ENCODE results near the gene OPHN1. TPM values are rescaled to one million over a fixed set of nuclear protein-coding genes. Genes with fewer than 3 reads are reported as not detected.
"Not testable (repeated sequence)": the region's sequence is repeated elsewhere in the genome, so short reads cannot be mapped to it uniquely, and the experiment has no call there.

Gene OPHN1
- polyA plus RNA-seq, 1 donor = 9.8 TPM

DNA sequence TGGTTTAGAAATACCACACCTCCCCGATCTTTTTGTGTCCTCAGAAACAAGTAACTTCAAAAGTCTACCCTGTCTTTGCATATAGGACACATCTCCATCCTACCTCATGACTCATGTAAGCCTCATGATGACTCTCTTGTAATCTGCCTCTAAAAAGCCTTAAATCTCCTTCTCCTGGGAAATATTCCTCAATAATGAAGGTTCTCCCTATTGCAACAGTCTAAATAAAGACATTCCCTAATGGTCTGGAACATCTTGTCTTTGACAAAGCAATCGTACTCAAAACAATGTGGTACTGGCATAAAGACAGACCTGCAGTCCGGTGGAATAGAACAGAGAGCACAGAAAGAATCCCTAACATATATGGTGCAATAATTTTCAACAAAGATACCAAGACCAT is 257.7 kb downstream of the OPHN1 start:
- DNase-seq = no peak

DNA sequence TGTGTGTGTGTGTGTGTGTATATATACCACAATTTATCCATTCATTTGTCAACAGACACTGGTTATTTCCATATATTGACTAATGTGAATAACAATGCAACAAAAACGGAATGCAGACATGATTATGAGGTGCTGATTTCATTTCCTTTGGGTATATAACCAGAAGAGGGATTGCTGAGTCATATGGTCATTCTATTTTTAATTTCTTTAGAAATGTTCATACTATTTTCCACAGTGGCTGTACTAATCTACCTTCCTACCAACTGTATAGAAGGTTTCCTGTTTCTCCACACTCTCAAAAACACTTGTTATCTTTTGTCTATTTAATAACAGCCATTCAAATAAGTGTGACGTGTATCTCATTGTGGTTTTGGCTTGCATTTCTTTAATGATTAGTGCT is 269.9 kb downstream of the OPHN1 start:
- DNase-seq = no peak

DNA sequence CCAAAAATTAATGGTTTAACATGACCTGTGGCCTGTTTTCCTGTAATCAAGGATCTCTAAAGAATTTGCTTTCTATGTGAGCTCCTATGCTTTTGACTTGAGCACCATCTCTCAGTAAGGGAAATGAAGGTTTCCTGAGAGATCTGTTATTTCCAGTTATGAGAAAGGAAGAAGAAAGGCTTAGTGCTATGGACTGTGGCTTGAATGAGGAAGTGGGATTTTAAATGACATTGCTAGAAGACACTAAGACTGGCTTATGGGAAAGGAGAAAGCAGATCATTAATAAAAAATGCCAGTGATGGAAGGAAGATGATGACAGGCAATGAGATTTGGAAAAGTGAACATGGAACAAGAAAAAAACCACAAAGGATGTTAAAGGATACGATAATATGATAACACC is 285.4 kb downstream of the OPHN1 start:
- DNase-seq = no peak

DNA sequence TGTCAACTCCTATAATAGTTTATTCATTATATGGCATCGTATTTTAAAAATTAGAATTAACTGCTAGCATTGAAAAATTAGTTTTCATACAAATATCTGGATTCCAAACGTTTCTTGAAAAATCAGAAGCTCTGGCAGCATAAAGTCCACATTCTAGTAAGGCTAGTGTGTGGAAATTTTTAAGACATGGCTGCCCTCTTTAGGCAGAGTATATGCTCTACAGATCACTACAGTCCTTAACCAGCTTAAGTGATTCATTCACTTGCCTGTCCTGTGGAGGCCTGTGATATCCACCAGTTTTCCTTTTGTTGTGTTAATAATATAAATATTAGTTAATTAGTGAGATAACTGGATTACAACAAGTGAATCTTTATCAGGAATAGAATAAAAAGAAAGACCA is 287.2 kb downstream of the OPHN1 start:
- DNase-seq = peak; percentile 19

DNA sequence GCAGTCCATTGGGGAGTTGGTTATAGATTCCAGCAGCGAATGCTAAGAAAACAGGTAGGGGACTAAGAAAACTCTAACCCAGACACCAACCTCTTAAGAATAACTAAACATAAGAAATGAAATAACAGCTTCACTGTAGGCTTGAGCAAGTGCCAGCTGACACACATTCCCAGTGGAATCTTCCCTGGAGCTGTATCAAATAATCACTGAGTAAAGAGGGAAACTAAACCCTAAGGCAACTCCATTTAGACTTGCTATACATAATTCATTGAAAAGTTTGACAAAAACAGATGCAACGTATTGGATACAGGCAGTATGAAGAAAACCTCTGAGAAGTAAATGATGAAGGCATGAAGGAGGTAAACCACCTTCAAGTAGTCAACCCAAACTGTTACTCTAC is 293.5 kb downstream of the OPHN1 start:
- no peak for DNase-seq

DNA sequence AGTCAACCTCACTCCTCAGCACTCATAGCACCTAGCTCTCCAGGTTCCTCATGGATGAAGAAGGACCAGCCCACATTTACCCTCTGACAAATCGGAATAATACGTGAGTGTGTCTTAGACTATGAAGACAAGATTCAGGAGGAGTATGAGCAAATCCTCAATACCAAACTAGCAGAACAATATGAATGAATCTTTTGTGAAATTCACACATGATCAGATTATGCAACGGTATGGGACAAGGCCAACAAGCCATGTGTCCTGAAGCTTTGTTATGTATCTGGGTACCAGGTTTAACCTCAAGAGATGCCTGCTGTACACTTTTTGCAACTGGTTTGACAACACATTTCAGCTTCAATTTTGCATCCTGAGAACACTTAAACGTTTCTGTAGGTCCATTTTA is 300.1 kb downstream of the OPHN1 start:
- DNase-seq = no peak

DNA sequence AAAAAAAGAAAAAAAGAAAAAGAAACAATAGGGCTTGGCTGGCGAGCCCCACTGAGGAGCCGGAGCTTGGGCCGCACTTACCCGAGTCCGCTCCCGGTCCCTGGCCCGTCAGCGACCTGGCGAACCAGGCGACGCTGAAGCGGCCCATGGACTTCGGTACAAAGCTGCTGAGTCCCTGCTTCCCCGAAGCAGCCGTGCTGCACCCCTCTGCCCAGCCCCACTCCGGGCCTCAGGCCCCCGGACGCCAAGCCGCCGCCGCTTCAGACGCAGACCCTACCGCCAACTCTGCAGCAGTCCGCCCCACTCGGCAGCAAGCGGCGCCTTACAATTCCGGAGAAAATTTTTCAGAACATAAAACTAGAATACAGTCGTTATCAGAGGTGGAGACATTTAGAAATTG is 300.5 kb downstream of the OPHN1 start:
- DNase-seq = no peak

DNA sequence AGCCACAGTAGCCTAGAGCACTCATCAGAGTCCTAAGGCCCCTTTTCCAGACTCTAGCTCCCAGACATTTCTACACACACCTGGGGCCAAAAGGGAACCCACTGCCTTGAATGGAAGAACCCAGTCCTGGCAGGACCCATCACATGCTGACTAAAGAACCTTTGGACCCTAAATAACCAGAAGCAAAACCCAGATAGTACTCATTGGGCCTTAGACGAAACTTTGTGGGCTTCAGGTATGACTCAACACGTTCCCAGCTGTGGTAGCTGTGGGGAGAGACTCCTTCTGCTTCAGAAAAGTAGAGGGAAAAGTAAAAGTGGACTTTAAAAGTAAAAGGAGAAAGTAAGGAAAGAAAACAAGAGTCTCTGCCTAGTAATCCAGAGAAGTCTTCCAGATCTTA is 311.5 kb downstream of the OPHN1 start:
- DNase-seq = no peak

DNA sequence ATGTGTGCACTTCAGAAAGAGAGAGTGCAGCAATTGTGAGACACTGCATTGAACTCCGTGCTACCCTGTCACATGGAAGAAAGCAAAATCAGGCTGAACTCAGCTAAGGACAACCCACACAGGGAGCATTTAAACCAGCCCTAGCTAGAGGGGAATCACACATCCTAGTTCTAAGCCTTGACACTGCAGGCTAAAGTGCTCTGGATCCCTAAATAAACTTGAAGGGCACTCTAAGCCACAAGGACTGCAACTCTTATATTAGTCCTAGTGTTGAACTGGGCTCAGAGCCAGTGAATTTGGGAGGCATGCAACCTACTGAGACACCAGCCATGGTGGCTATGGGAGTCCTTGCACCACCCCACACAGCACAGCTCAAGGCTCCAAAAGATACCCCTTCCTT is 311.9 kb downstream of the OPHN1 start:
- no peak for DNase-seq

DNA sequence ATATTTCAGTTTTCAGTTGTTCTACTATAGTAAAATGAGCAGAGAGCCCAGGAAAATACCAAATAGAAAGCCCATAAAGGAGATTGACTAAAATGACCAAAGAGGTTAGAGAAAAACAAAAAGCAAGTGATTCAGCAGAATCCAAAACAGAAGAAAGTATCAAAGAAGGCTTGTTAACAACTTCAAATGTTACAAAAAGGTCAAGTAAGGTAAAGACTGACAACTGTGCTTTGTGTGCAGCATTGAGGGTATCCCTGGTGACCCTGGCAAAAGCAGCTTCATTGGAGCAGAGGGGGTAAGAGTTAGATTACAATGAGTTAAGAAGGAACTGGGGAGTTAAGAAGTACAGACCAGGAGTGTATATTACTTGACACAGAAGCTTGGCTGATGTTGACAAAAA is 317.9 kb downstream of the OPHN1 start:
- no peak for DNase-seq

DNA sequence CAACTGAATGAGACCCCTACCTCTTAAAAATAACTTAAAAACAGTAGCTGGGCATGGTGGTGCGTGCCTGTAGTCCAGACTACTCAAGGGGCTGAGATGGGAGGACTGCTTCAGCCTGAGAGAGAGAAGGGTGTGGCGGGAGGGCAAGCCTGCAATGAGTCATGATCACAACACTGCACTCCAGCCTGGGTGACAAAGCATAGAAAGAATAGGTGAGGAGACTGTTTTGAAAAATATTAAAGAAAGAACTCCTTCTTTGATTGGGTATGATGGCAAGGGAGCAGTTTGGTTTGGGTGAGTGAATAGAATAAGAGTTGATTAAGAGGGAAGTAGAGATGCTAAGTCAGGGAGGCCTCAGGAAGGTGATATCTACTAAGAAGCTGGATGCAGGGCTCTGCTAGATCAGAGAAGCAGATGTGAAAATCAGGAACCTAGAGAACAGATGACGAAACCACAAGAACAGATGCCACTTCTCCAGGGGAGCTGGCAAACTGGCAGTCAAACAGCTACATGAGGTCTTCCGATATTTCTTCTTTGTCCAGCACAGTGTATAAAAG is 318.6 kb downstream of the OPHN1 start:
- no peak for DNase-seq

DNA sequence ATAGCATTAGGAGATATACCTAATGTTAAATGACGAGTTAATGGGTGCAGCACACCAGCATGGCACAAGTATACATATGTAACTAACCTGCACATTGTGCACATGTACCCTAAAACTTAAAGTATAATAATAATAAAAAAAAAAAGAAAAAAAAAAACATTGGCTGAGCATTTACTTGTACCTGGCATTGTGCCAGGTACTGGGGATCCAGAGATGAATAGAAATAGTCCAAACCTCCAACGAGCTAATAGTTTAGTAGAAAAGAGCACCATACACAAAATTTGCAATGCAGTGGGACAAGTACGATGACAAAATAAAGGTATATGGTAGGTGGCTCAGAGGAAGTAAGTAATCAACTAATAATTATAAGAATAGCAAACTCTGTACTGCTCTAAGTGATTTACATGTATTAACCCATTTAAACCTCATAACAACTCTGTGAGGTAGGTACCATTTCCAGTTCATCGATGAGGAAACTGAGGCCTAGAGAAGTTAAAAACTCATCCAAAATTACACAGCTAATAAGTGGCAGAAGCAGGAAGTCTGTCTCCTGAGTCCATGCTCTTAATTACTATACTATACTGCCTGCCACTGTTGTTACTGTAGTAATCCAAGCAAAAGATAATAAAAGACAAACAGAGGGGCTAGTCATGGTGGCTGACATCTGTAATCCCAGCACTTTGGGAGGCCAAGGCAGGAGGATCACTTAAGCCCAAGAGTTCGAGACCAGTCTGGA is 319.3 kb downstream of the OPHN1 start:
- no peak for DNase-seq

DNA sequence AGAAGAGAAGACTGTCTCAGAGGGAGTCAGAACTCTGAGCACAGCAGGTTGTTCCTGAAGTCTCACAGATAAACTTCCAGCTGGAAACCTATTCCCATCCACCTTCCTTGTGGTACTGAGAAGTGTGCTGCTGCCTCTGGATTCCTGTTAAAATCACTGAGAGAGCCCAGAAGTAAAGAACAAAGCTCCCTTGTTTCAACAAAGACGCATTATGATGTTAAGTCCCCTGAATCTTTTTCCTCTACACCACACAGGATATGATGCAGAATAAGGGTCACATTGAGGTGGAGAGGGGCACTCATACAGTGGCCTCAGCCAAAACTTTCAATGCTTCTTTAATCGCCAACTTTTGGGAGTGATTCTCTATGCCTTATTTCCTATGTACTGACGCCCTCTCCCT is 321.0 kb downstream of the OPHN1 start:
- DNase-seq = no peak

DNA sequence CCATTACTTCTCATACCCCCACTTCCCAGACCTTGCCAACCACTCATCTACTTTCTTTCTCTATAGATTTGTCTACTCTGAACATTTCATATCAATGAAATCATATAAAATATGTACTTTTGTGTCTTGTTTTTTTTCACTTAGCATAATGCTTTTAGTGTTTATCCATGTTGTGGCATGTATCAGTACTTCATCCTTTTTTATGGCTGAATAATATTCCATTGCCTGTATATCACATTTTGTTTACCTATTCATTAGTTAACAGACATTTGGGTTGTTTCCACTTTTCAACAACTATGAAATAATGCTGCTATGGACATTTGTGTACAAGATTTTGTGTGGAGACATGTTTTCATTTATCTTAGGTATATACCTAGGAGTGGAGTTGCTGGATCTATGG is 324.1 kb downstream of the OPHN1 start:
- DNase-seq = no peak

DNA sequence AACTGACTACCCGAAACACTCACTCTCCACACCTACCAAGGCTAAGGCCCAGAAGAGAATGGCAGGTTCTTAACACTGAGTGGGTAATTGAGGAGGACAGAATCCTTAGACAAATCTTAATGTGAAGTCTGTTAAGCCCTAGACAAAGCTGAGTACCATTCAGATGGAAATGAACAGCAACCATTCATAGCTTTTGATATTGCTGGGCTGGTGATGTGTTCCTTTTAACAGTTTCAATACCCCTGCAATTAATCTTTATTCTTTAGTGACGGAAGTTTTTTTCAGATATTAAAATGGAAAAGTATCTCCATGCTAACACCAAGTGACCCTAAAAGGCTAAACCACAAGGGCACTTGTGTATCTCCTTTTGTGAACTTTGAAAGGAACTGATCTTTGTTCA is 334.9 kb downstream of the OPHN1 start:
- DNase-seq = no peak

DNA sequence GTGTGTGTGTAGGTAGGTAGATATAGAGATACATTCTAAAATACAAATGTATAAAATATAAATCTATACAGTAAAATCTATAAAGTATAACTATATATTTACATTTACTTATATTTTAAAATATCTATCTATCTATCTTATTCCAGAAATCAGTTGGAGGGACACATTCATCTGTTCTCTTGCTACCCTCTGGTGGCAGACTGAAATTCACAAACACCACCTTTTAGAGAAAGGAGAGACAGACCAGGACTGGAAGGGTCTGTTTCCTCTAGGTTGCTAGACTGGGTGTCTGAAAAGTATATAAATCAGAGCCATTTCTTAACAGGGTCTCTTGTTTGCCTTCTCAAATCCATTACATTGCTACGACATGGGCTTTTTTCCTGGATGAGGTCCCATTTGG is 343.0 kb downstream of the OPHN1 start:
- no peak for DNase-seq

DNA sequence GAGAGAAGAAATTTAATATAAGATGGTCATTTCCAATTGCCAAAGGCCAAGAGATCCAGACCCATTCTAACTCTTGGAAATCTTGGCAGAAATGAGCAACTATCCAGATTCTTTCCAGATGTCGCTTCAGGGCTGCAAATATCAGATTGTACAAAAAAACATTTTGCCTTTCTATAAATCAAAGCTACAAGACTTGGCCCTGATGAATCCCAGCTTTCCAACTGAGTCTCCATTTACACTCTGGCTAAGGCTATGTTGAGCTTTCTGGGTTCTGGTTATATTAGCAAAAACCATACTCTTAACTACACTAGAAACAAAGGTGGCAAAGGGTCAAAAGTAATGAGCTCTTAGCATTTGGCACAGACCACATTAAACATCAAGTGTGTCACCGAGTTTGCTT is 345.8 kb downstream of the OPHN1 start:
- no peak for DNase-seq

DNA sequence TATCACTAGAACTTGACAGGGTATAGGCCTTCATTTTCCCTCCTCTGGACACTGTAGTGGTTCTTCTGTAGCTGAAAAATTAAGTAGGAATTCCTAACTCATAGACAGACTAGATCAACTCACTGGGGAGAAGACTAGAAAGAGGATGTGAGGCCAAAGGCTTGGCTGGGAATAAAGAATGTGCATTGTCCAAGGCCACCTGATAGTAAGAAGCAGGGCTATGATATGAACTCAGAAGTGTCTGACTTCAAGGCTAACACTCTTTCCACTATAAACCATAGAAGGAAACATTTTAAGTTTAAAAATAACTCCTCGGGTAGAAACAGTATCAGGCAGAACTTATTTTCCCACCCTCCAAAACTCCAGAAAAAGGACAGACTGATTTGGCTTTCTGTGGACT is 346.6 kb downstream of the OPHN1 start:
- no peak for DNase-seq

DNA sequence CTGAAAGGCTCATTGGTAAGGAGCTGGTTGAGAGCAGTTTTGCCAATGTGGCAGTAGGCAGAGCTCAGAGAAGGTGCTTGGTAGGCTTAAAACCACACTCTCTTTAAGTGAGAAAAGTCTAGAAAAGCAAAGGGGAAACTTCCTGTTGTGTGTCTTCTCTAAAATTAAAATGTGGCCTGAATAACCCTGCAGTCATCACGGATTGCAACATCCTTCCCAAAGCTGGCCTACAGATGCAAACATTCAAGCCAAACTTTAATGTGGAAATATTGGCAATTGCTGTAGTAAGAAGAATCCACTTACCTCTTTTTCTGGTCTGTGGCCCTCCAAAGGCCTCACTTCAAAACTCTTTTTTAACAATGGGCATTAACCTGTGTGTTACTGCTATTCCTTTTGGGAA is 348.5 kb downstream of the OPHN1 start:
- DNase-seq = no peak

DNA sequence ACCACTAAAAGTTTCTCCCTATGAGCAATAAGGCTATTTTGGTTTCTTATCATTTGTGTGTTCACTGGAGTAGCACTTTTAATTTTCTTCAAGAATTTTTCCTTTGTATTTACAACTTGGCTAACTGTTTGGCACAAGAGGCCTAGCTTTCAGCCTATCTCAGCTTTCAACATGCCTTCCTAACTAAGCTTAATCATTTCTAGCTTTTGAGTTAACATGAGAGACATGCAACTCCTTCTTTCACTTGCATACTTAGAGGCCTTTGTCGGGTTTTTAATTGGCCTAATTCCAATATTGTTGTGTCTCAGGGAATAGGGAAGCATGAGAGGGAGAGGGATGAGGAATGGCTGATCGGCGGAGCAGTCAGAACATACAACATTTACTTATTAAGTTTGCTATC is 349.8 kb downstream of the OPHN1 start:
- DNase-seq = no peak

DNA sequence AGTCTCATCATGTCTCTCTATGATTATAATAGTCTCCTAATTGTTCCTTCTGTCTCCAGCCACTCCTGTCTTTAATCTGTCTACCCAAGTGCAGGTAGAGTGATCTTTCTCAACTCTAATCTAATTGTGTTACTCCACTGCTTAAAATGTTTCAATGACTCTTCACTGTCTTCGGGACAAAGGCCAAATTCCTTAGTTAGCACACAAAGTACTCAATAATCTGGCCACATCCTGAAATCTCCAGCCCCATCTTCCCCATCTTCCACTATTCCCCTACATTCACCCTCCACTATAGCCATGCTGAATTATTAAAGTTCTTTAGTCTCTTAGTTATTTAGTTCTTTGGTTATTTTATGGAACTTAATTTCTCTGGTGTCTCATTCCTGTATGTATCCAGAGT is 353.3 kb downstream of the OPHN1 start:
- no peak for DNase-seq

DNA sequence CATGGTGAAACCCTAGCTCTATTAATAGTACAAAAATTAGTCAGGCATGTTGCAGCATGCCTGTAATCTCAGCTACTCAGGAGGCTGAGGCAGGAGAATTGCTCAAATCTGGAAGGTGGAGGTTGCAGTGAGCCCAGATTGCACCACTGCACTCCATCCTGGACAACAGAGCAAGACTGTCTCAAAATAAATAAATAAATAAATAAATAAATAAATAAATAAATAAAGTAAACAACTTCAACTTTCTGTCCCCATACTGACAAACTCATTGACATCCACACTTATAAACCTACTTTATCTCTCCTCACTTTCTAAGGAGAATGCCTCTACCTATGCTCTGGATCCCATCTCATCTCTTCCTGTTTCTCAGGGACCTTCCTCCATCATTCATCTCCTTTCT is 354.5 kb downstream of the OPHN1 start:
- not testable (repeated sequence) for DNase-seq

DNA sequence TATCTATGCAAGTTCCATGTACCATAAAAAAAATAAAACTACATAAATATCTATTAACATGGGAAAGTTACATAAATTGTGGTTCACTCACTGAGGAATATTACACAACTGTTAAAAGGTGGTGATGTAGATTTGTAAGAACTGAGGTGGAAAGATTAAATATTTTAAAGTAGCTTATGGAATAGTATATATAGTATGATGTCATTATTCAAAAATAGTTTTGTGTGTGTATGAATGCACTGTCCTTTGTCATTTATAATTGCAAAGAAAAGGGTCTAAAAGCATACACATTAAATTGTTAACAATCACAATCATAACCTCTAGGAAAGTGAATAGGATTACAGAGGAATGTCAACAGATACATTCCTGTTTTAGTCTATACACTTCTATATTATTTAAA is 355.9 kb downstream of the OPHN1 start:
- no peak for DNase-seq

DNA sequence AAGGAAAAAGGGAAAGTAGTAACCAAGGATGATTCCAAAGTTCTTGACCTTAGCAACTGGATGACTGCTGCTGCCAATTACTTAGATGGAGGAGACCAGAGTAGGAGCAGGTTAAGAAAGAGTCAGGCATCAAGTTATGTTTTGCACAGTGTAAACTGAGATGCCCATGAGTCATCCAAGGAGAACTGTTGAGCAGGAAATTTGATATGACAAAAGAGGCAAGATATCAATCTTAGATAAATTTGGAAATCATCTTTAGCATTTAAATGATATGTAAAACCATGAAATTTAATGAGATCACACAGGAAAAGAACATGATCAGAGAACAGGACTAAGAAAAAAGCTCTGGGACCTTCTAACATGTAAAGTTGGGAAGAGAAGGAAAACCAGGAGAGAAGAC is 361.3 kb downstream of the OPHN1 start:
- no peak for DNase-seq

DNA sequence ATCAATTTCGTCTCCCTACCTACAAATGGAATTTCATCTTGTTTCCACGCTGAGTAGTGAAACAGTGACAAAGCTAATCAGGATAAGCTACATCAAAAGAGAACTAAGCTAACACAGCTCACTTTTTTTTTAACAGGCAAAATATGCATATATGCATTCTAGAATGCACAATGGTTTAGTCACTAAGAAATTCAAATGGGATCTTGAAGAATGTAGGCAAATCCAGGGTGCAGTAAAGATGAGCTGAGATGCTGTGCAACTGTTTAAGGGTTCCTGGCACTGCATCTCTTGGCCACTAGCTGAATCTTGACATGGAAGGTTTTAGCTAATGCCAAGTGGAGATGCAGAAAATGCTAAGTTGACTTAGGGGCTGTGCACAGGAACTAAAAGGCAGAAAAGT is 363.2 kb downstream of the OPHN1 start:
- not testable (repeated sequence) for DNase-seq
